GM10248 (cell line): ENCODE measurements around the gene MESD.

Source experiments
- CTCF ChIA-PET: fragments of 300-600 bp; sonication (Branson Sonifier 250); formaldehyde crosslinking; extraction: SDS; loops from one replicate; lab custom pipeline; 2021; ENCODE audit warnings: antibody characterized with exemption; lab: Yijun Ruan, JAX
- POLR2A ChIA-PET: fragments of 350-650 bp; sonication (Branson Sonifier 250); formaldehyde crosslinking; extraction: SDS; loops from one replicate; lab custom pipeline; 2020; ENCODE audit warnings: antibody characterized with exemption; lab: Yijun Ruan, JAX
- DNase-seq: peaks from one replicate; pipeline ENCODE4 v3.0.0; 2012; ENCODE audit errors: extremely low spot score
- CTCF ChIP-seq: IDR thresholded peaks from 2 replicates; pipeline ENCODE4 v1.5.1; 2012; ENCODE audit warnings: mild to moderate bottlenecking, low read depth; ENCODE audit errors: extremely low read depth, missing control alignments, control extremely low read depth

The MESD gene

GRCh38 chr15:80972276-80972675 is 17.3 kb downstream of the MESD start:
- POLR2A ChIA-PET = no interaction called here
- no peak for DNase-seq
- CTCF ChIA-PET = interaction anchor here (1.0 to 6.9 kb wide), 5 partner anchors 10 to 295 kb away, joined by 3 to 77 read pairs (median 10); no protein-coding TSS in a partner anchor

GRCh38 chr15:80971143-80971542 is 18.5 kb downstream of the MESD start:
- CTCF ChIA-PET = interaction anchor here (1.4 to 6.9 kb wide), 9 partner anchors 9 to 515 kb away, joined by 5 to 77 read pairs (median 19); no protein-coding TSS in a partner anchor
- TF ChIP-seq CTCF = no peak
- no peak for DNase-seq
- POLR2A ChIA-PET = no interaction called here

More at GRCh38 chr15:80972276-80972675, 17.3 kb downstream of the MESD start:
- no peak for TF ChIP-seq CTCF

- CTCF ChIA-PET = interaction anchor here (0.6 to 6.9 kb wide), 29 partner anchors 9 to 727 kb away, joined by 3 to 77 read pairs (median 4); no protein-coding TSS in a partner anchor
- POLR2A ChIA-PET = no interaction called here
- DNase-seq = no peak
- no peak for TF ChIP-seq CTCF
Observed at GRCh38 chr15:80970658-80971057, 19.0 kb downstream of the MESD start.

GRCh38 chr15:80970018-80970657 is 19.5 kb downstream of the MESD start:
- POLR2A ChIA-PET = no interaction called here
- TF ChIP-seq CTCF = peak; percentile 53
- CTCF ChIA-PET = interaction anchor here (0.5 to 6.9 kb wide), 37 partner anchors 10 to 726 kb away, joined by 3 to 77 read pairs (median 4); no protein-coding TSS in a partner anchor
- peak; percentile 56 for DNase-seq

GRCh38 chr15:80969316-80969715 is 20.3 kb downstream of the MESD start:
- DNase-seq = no peak
- POLR2A ChIA-PET = no interaction called here
- TF ChIP-seq CTCF = no peak
- CTCF ChIA-PET = interaction anchor here (0.6 to 6.9 kb wide), 31 partner anchors 8 to 520 kb away, joined by 3 to 77 read pairs (median 4); partner anchors contain the start of gene CEMIP

GRCh38 chr15:80967991-80968510 is 21.6 kb downstream of the MESD start:
- no peak for TF ChIP-seq CTCF
- ChIA-PET POLR2A (no interaction called here), CTCF (interaction anchor here (1.0 to 6.9 kb wide), 13 partner anchors 9 to 514 kb away, joined by 3 to 77 read pairs (median 6); partner anchors contain the start of gene CEMIP)
- no peak for DNase-seq
